ENCODE measurements around the gene TRIM26.

Gene TRIM26

GRCh38 chr6:30195951-30196350, 17.3 kb downstream of the TRIM26 start:
- H3K27ac ChIP-seq: no peak overlapping the region
- TF ChIP-seq ZFX (IDR thresholded peaks at IDR 0.05) (no peak), CTCF (conservative IDR thresholded peaks at IDR 0.05) (no peak)

- TF ChIP-seq ZFX (IDR thresholded peaks at IDR 0.05) (no peak), CTCF (conservative IDR thresholded peaks at IDR 0.05) (no peak)
- no peak overlapping the region for H3K27ac ChIP-seq
These were observed 18.2 kb downstream of the TRIM26 start for GRCh38 chr6:30194797-30195690.

GRCh38 chr6:30192076-30192475, 21.1 kb downstream of the TRIM26 start:
- no peak overlapping the region for H3K27ac ChIP-seq
- TF ChIP-seq CTCF (conservative IDR thresholded peaks at IDR 0.05) (no peak), ZFX (IDR thresholded peaks at IDR 0.05) (no peak)

GRCh38 chr6:30188541-30188940, 24.7 kb downstream of the TRIM26 start:
- no peak for TF ChIP-seq CTCF (conservative IDR thresholded peaks at IDR 0.05)
- no peak for TF ChIP-seq ZFX (IDR thresholded peaks at IDR 0.05)
- H3K27ac ChIP-seq: no peak overlapping the region

GRCh38 chr6:30185846-30186484, 27.2 kb downstream of the TRIM26 start:
- no peak for TF ChIP-seq ZFX (IDR thresholded peaks at IDR 0.05)
- TF ChIP-seq CTCF (conservative IDR thresholded peaks at IDR 0.05): no peak

GRCh38 chr6:30184417-30185031, 28.7 kb downstream of the TRIM26 start:
- H3K27ac ChIP-seq: no peak overlapping the region
- no peak for TF ChIP-seq CTCF (conservative IDR thresholded peaks at IDR 0.05)
- TF ChIP-seq ZFX (IDR thresholded peaks at IDR 0.05): no peak

More at GRCh38 chr6:30185846-30186484, 27.2 kb downstream of the TRIM26 start:
- H3K27ac ChIP-seq: no peak overlapping the region

- TF ChIP-seq CTCF (conservative IDR thresholded peaks at IDR 0.05) (no peak), ZFX (IDR thresholded peaks at IDR 0.05) (no peak)
These were observed 33.1 kb downstream of the TRIM26 start for GRCh38 chr6:30180145-30180544.

More at GRCh38 chr6:30180145-30180544, 33.1 kb downstream of the TRIM26 start:
- H3K27ac ChIP-seq: no peak overlapping the region
